GM19025 (cell line): ENCODE measurements around the gene ERMAP.
"Not testable (repeated sequence)": the region's sequence is repeated elsewhere in the genome, so short reads cannot be mapped to it uniquely, and the experiment has no call there.

Experiments
- ATAC-seq: cut with Tn5 transposase; IDR thresholded peaks from one replicate; pipeline ENCODE4 v1.9.1; 2021; ENCODE audit warnings: mild to moderate bottlenecking, low read depth, moderate library complexity; ENCODE audit not compliant: unreplicated experiment

ERMAP gene

DNA sequence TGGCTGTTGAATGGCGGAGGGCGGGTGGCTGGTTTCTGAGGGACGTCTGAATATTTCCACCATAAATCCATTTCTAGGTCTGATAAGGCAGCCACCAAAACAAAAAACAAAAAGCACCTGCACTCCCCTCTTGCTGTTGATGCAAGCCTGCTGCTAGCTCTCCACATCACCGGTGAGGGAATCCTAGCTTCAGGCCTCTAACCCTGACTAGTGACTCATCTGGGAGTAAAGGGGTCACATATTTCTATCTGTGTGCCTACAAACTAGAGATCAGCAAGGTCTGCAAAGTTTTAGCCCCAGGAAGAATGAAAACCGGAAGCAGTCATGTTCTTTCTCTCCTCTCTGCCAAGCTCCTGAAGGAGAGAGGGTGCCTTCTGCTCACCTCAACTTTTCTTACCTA, 10.3 kb upstream of the ERMAP start:
- no peak for ATAC-seq

DNA sequence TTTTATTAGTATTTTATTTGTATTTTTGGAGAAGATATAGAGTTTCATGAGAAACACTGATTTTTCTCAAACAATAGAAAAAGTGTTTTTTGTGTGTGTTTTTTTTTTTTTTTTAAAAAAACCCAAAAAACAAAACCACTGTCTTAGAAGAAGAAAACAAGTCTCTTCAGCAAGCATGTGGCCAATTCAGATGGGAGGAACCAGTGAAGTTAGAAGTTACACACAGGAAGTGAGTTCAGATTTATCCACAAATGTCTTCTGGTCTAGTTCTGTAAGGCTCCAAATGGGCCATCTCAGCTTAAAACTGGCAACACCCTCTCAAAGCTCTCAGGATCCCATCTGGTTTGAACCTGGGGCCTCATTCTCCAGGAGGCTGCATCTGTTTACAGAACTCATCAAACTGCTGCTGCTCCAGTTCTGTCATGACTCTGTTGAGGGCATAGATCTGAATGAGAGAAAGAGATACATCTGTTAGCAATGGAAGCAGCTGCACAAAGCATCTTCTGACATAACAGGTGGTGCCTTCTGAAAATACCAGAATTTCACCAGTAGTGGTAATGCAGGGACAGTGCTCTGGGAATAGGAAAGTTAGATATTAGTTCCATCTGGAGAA, 9.8 kb upstream of the ERMAP start:
- no peak for ATAC-seq

DNA sequence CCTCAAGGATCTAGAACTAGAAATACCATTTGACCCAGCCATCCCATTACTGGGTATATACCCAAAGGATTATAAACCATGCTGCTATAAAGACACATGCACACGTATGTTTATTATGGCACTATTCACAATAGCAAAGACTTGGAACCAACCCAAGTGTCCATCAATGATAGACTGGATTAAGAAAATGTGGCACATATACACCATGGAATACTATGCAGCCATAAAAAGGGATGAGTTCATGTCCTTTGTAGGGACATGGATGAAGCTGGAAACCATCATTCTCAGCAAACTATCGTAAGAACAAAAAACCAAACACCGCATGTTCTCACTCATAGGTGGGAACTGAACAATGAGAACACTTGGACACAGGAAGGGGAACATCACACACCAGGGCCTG, 2.1 kb upstream of the ERMAP start:
- not testable (repeated sequence) for ATAC-seq

DNA sequence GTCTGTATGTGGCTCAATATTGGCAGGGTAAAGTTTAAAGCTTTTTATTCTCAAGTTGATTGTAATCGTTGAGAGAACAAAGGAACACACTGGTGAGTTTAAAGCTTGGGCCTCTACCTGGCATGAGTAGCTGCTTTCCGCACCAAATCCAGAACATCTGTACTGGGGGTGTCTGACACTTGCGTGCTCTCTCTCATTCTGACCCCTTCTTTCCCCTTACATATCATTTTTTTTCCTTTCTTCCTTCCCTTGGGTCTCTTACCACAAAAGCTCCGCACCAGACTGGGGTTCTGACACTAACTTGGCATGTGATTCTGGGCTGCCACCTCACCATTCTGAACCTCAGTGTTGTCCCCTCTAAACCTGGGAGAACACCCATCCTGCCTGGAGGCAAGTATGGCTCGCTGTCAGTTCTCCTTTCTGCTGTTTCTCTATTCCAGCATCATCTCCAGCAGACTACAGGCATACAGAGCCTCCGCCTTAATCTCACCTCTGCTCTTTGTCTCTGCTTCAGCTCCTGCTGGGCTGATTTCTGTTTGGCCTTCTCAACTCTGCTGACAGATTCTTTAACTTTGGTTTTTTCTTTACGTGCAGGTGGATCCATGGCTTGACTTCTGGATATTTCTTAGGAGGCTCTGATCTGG, 859 bp upstream of the ERMAP start:
- no peak for ATAC-seq

DNA sequence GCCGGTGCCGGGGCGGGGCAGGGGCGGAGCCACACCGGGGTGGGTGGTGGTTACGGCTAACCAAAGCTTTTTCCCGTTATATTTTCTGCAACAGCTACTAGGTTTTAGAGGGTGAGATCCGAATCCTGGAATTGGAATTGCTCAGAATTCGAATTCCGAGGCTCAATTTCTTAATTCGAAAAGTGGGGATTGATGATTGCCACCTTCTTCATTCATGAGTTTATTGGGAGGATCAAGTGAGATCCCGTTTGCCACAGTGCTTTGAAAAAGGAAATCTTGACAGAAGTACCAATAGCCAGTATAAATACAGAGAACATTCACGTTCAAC, 482 bp downstream of the ERMAP start:
- ATAC-seq: no peak

DNA sequence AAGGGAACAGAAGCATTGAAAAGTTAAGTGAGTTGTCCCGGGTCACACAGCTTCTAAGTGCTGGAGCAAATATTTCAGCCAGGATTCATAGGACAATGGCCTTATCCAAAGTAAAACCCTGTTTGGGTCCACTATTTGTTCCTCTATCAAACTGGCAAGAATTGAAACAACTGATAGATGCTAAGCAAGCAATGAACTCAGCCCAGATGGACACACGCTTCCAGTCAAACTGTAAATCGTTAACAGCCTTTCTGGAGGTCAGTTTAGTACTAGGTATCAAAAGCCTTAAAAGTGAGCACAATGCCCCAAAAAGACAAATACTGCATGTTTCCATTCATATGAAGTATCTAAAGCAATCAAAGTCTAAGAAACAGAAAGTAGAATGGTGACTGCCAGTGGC, 1.1 kb downstream of the ERMAP start:
- no peak for ATAC-seq

DNA sequence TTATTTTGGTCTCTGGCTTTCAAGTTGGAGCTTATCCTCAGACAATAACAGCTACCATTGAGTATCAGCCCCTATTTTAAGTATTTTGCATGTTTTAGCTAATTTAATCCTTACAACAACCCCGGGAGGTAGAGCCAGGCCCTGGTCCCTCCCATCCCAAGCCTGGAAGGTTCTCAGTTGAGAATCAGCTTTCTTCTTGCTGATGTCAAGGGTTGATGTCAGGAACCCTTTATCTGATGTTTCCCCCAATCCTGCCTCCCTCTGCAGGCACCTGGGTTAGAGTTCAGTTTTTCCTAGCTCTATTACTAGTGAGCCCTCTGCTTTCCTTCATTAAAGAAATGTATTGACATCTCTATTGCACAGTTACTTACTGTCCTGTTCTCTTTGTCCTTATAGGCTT, 3.9 kb downstream of the ERMAP start:
- no peak for ATAC-seq

DNA sequence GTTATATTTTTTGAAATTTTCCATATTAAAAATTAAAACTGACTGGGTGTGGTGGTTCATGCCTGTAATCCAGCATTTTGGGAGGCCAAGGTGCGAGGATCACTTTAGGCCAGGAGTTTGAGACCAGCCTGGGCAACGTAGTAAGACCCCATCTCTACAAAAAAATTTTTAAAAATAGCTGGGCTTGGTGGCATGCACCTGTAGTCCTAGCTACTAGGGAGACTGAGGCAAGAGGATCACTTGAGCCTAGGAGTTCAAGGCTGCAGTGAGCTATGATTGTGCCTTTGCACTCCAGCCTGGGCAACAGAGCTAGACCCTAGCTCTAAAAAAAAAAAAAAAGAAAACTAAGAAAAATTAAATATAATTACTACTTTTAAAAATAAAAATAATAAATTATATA, 4.8 kb downstream of the ERMAP start:
- no peak for ATAC-seq

DNA sequence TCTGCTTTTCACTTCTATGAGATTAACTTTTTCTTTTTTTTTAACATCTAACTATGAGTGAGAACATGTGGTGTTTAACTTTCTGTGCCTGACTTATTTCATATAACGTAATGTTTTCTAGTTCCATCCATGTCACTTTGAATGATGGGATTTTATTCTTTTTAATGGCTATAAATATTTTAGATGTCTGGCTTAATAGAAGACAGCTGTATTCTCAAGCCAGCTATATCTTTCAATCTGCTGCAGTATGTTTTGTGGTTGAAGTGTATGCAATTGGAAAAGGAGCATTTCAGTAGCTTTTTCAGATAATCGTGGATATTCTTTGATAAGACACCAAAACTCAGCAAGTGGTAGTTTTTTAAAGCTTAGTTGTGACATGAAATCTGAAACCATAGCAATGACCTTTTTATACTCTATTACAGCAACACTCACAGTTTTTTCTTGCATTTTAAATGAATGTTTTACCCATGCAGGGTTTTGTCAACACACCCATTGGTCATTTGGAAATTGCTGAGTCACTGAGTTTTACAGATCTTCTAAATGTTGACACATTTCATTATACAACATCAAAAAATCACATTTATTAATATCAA, 6.0 kb downstream of the ERMAP start:
- no peak for ATAC-seq

DNA sequence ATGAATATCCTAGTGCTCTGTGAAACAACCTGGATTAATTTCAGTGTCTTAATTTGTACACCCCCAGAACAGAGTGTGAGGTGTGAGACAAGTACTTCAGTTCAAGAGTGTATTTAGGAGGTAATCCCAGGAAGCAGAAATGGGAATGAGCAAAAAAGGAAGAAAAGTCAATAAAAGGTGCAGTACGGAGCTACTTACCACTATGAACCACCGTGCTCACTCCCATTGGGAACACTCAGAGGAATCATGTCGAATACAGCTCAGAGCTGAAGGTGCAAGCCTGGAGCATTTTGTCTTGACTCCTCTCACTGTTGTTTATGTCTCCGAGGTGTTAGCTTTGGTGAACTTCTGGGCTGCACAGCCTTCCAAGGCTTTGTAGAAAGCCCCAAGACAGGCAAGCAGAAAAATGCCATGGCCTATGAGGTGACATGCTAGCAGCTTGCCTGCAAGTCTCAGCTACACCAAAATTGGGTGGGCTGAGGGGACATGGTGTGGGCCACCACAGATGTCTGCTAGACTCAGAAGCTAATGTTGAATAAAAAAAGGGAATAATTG, 7.6 kb downstream of the ERMAP start:
- ATAC-seq: no peak

DNA sequence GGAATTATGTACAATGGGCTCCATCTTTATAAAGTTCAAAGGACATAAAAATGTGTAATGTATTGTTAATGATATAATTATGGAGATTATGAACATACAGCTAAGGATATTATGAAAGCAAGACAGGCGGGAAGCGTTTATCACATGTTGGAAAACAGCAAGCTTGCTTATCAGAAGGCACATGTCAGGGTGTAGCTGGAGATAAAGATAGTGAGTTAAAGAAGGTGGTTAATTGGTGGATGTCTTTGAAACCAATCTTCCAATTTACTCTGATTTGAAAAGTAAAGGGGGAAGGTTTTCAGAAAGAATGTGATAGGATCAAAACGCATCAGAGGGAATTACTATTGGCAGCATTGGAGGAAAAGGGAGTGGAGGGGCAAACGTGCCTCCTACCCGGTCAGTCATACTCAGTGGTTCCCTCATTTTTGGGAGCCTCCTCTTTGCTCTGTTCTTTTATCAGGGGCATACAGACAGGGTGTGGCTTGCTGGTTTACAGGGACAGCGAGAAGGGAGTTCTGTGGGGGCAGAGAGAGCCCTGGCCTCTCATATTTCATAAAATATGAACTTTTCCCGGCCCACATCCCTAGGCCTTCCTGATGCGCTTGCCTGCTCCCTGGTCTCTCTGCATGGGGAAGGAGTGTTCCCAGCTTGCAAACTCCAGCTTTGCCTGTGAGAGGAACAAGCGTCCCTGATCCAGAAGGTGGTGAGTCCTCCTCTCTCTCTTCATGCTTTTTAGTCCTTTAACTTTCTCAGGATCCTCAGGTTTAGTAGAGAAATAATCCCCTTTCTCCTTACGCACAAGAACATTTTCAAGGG, 8.3 kb downstream of the ERMAP start:
- no peak for ATAC-seq

DNA sequence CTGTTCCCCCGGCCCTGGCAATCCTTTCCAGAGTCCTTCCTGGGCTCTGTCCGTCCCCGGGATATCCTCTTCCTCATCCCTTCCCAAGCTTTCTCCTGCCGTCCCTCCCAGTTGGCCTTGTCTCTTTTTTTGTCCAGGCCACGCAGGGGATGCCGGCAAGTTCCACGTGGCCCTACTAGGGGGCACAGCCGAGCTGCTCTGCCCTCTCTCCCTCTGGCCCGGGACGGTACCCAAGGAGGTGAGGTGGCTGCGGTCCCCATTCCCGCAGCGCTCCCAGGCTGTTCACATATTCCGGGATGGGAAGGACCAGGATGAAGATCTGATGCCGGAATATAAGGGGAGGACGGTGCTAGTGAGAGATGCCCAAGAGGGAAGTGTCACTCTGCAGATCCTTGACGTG, 13.7 kb downstream of the ERMAP start:
- ATAC-seq: no peak

DNA sequence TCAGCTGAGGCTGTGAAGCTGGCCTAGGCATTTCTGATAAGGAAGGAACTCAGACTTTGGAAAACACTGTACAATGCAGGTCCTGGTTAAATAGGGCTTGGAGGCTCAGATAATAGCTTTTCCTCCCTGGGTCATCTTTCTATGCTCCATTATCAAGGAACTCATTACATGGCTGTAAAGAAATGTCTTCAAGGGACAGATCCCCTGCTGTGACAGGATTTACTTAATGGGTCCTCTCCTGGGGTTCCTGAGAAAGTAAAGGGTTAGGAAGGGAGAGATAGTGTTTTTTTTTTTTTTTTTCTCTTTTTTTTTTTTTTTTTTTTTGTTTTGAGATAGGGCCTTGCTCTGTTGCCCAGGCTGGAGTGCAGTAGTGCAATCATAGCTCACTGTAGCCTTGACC, 14.4 kb downstream of the ERMAP start:
- no peak for ATAC-seq

DNA sequence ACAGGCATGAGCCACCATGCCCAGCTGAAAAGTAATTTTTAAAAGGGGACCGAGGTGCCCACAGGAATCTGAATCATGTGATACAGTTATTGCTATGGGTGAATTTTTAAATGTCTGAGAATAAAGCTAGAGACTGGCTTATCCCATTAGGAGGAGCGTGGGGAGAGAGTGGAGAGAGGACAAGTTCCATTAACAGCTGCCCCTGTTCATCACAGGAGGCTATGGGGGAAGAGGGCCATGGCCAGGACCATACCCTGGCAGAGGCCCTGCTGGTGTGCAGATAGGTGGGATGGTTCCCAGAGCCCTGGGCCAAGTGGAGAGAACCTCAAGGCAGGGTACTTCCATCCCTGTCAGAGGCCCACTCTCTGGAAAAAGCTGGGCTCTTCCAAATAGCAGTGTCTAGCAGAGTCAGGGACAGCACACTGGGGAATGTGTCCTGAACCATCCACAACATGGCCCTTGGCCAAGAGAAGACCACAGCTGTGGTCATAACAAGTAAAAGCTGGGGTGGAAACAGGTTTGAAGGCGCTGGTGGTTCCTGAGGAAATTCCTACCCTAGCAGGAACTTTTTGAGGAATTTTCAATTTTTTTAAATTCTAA, 15.8 kb downstream of the ERMAP start:
- no peak for ATAC-seq

DNA sequence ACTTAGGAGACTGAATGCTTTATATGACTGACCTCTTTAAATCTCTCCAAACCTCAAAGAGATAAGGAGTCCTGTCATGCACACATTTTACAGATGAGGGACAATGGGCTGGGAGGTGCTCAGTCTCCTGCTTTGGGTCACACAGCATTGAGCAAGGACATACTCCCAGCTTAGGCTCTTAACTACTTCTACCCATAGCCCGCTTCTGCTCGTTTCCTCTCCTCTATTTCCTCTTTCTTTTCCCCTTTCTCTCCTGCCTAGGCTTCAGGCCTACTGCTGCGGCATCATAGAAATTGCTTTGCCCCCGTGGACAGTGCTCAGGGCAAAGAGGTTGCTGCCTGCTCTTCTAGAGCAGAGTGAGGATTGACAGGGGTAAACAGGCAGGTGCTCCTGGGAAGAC, 17.1 kb downstream of the ERMAP start:
- ATAC-seq: no peak

DNA sequence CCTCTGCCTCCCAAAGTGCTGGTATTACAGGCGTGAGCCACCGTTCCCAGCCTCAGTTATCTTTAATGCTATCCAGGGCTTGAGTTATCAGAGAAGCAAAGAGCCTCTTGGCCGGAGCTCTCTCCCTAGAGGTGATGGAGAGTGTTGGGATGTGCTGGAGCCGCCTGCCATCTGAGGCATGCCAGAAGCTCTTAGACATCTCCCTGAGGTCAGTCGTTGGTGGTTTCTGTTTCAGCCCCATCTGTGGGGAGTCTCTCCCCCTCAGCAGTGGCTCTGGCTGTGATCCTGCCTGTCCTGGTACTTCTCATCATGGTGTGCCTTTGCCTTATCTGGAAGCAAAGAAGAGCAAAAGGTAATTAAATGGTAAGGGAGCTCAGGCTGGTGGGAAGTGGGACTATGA, 17.9 kb downstream of the ERMAP start:
- ATAC-seq: no peak

DNA sequence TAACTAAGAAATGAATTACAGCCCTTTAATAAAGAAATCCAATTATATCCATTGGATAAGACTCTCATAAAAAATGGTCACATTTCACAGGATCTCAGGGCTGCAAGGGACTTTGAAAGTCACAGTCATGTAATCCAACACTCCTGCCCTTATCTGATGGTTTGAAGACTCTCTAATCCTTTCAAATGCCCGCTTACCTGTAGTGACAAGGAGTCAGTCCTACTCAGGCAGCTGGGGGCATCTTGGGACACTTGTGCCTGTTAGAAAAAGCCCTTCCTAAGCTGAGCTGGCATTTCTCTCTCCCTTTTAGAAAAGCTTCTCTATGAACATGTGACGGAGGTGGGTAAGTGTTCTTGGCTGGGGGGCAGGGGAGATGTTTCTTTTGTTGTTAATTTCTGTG, 18.5 kb downstream of the ERMAP start:
- no peak for ATAC-seq

DNA sequence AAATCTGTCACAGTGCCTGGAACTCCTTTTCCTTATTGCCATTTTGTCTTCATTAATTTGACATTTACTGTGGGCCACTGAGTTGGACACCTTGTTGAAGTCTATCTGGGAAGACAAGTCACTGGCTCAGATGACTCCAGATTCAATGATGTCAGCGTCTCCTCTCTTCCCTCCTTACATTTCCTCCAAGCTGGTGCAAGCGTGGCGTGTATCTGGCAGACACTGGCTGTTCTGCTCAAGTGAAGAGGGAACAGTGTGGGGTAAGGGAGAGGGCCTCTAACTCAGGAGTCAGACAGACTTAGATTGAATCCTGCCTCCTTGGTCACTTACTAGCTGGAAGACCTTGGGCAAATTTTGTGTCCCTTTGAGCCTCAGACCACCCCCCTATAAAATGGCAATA, 20.8 kb downstream of the ERMAP start:
- ATAC-seq: no peak

DNA sequence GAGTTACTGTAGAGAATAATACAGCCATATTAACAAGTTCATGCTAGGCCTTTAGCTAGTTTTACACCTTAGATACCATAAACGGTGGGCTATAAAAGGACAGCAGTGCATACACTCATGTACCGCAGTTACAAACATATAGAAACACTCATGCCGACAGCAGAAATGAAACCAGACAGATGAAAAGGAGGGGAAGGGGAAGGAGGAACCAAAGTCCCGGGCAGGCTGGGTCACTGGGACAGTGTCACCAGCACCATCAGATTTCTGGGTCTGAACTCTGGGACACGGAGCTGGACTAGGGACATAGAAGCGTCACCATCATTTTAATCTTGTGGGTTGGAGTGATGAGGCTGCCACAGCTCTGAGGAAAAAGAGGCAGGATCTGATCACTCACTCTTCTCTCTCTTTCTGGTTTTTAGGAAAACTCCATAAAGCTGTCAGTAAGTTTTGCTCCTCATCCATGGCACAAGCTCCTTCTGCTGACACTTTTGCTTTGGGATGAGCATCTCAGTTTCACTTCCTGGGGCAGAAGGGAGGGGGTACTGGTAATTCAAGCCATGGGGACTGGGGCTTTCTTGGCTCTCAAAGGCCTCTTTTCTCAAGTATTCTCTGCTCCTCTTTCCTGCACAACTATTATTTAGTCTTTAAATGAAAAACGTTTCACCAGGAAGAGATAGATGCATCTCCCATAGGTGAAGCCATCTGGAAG, 21.7 kb downstream of the ERMAP start:
- no peak for ATAC-seq

DNA sequence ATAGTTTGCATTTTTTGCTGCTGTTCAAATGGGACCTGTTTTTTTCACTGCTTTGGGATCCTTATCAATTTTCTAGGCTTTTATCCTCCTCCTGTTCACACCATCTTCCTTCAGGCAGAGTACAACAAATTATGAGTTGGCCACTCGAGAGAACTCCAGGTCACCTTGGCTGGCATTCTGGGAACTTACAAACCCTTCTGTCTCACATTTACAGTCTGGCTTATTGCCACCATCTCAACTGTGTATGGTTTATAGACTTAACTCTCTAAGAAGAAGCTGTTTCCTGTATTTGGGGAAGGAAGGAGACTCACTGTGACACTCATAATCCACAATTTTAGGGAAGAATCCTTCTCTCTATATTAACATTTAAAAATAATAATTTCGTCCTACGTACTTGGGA, 24.1 kb downstream of the ERMAP start:
- no peak for ATAC-seq
